H54 (cell line): ENCODE measurements around the gene URB1.
A peak's percentile ranks its signal among the peaks of the same experiment; 100 is the strongest.

Source experiments
- DNase-seq: peaks from one replicate; pipeline ENCODE4 v3.0.0; 2011; ENCODE audit warnings: low spot score, mixed read lengths; ENCODE audit not compliant: insufficient read length
- FAIRE-seq: peaks from 3 replicates; lab custom pipeline; 2011; peaks lifted over from hg19 to GRCh38; lab: Jason Lieb, UNC
- POLR2A ChIP-seq: IDR thresholded peaks from 2 replicates; pipeline ENCODE4 v1.6.1; 2011; ENCODE audit warnings: low read depth, mild to moderate bottlenecking, low read length

URB1 gene

GRCh38 chr21:32351428-32351827, 41.4 kb downstream of the URB1 start:
- no peak for DNase-seq
- no peak for TF ChIP-seq POLR2A
- FAIRE-seq: no peak

GRCh38 chr21:32350981-32351380, 41.8 kb downstream of the URB1 start:
- DNase-seq (no peak), FAIRE-seq (no peak)
- no peak for TF ChIP-seq POLR2A

GRCh38 chr21:32350211-32350980, 42.4 kb downstream of the URB1 start:
- no peak for DNase-seq
- FAIRE-seq: no peak
- TF ChIP-seq POLR2A: no peak

DNA sequence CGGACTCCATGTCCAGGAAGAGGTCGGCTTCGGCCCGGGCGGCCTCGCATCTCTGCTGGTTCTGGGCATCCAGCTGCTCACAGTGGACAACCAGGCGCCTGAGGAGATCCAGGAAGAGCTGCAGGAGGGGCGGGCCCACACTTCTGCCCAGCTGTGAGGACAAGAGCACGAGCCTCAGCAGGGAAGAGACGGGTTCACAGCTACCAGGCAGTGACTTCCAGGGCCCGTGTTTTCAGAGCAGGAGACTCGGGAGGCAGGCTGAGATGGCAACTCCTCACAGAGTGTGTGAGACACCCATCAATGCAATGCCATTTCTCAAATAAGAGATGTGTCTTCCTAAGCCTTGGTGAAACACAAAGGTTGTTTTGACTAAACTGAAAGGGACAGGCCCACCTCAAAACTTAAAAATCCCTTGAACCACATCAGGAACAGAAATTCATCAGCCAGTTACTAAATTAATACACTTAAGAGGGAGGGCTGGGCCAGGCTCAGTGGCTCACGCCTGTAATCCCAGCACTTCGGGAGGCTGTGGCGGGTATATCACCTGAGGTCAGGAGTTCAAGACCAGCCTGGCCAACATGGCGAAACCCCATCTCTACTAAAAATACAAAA, 43.4 kb downstream of the URB1 start:
- TF ChIP-seq POLR2A: no peak
- no peak for FAIRE-seq
- DNase-seq: no peak

GRCh38 chr21:32348604-32349332, 44.0 kb downstream of the URB1 start:
- DNase-seq (no peak), FAIRE-seq (no peak)
- TF ChIP-seq POLR2A: no peak

- FAIRE-seq: no peak
- no peak for DNase-seq
- TF ChIP-seq POLR2A: no peak
Observed at GRCh38 chr21:32347977-32348376, 44.8 kb downstream of the URB1 start.

DNA sequence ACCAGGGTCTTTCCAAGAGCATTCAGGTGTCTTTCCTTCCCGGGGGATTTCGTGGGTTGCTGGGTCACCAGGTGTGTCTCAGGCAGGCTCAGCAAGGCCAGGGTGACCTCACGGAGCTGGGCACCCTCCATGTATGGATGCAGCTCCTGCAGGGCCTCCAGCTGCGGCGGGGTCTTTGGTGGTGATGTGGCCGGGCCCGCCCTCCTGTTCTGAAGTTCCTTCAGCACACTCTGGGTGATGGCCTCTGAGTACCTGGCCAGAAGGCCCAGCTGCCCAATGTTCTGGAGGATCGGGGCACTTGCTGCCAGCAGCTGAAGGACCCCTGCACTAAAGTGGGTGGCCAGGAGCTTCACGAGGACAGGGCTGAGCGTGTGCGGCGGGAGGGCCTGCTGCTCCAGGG, 45.5 kb downstream of the URB1 start:
- TF ChIP-seq POLR2A: no peak
- FAIRE-seq (no peak), DNase-seq (no peak)

DNA sequence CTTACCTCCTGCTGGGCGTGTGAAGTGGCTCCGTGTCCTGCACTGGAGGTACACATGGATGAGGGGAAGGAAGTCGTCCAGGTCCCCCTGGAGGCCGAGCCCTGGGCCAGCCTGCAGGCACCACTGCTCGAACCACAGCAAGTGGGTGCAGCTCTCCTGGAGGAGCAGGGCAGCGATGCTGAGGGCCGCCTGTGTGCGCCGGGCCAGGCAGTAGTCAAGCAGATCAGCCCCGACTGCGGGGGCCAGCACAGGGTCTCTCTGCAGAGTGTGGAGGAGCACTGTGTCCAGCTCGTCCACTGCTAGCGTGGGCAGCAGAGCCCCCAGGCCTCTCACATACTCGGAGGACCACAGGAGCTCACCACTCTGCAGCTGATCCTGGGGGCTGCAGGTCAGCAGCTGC, 45.9 kb downstream of the URB1 start:
- FAIRE-seq (no peak), DNase-seq (no peak)
- no peak for TF ChIP-seq POLR2A

- no peak for DNase-seq
- TF ChIP-seq POLR2A: no peak
- no peak for FAIRE-seq
Observed at GRCh38 chr21:32340863-32341848, 51.7 kb downstream of the URB1 start.

DNA sequence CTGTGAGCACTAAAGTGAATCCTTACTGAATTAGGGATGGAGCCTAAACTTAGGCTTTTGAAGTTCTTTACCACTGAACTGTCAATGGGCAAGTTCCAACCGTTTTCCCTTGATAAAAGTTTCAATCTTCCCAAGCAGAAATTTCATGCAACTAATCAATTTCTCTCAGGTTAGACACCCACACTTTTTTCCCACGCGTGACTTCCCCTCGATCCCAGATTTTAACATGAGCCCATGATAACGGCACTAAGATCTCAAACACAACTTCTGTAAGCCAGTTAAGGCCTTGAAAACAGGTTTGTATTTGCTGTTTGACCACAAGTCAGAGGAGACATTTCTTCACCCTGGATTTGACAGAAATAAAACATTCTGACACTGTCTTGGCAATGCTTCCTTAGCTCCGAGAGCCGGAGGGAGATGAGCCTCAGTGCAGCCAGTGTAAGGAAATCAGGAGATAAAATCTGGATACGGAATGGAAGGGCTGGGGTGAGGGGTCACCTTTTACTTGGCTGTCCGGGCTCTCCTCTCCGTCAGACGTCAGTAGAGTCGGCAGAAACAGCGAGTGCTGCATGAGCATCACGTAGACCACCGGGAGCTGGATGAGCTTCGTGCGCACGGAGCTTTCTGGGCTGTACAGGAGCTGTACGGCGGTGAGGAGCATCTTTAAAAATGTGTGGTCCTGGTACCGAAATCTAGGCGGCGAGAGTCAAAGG, 54.4 kb downstream of the URB1 start:
- FAIRE-seq: no peak
- no peak for DNase-seq
- no peak for TF ChIP-seq POLR2A

GRCh38 chr21:32337206-32337605, 55.6 kb downstream of the URB1 start:
- DNase-seq (no peak), FAIRE-seq (no peak)
- no peak for TF ChIP-seq POLR2A

GRCh38 chr21:32336711-32337110, 56.1 kb downstream of the URB1 start:
- no peak for FAIRE-seq
- peak; percentile 60 for DNase-seq
- TF ChIP-seq POLR2A: no peak
